IMR-90 (cell line): ENCODE measurements around the gene SLC45A2. TPM values are rescaled to one million over a fixed set of nuclear protein-coding genes. Genes with fewer than 3 reads are reported as not detected.

Source experiments
- ATAC-seq: fragments of 200-7000 bp; cut with Tn5 transposase; 2 replicates; pipeline ENCODE4 v1.9.1; 2020; ENCODE audit warnings: low read depth, mild to moderate bottlenecking, moderate library complexity
- BruUV-seq: library from RNA; stranded (reverse); fragments of 400-500 nt; replicated peaks from 2 replicates; lab custom pipeline; 2021; lab: Mats Ljungman, UMichigan
- CTCF ChIA-PET: fragments of 300-600 bp; formaldehyde crosslinking; extraction: SDS; loops from one replicate; lab custom pipeline; 2021; ENCODE audit warnings: antibody characterized with exemption; lab: Yijun Ruan, JAX
- POLR2A ChIA-PET: fragments of 300-600 bp; sonication (Branson Sonifier 250); formaldehyde crosslinking; loops from one replicate; lab custom pipeline; 2022; ENCODE audit warnings: antibody characterized with exemption; ENCODE audit not compliant: unreplicated experiment; lab: Charles Lee
- DNase-seq: peaks from one replicate; pipeline ENCODE4 v3.0.0; 2013
- H2AFZ ChIP-seq: replicated peaks from 2 replicates; pipeline ENCODE3; 2013; ENCODE audit warnings: low read length, mild to moderate bottlenecking; ENCODE audit not compliant: poor library complexity
- H2AK5ac ChIP-seq: 2 replicates; pipeline ENCODE4 v1.6.1; 2013; ENCODE audit warnings: low read depth, low read length, inconsistent platforms
- H2AK9ac ChIP-seq: replicated peaks from 2 replicates; pipeline ENCODE3; 2013; ENCODE audit warnings: mild to moderate bottlenecking, low read depth, low read length, moderate library complexity; ENCODE audit not compliant: poor library complexity
- H2BK120ac ChIP-seq: 2 replicates; pipeline ENCODE4 v1.6.1; 2013; ENCODE audit warnings: low read depth, low read length, inconsistent platforms
- H2BK15ac ChIP-seq: 3 replicates; pipeline ENCODE4 v1.6.1; 2013; ENCODE audit warnings: low read depth, low read length, inconsistent platforms
- H2BK20ac ChIP-seq: 2 replicates; pipeline ENCODE4 v1.6.1; 2013; ENCODE audit warnings: low read depth, mild to moderate bottlenecking, inconsistent platforms, low read length, moderate library complexity
- H2BK5ac ChIP-seq: 2 replicates; pipeline ENCODE4 v1.6.1; 2013; ENCODE audit warnings: mild to moderate bottlenecking, low read depth, low read length, inconsistent platforms; ENCODE audit not compliant: poor library complexity, severe bottlenecking
- H3K14ac ChIP-seq: replicated peaks from 2 replicates; pipeline ENCODE4 v1.6.1; 2013; ENCODE audit warnings: low read depth, low read length, inconsistent platforms
- H3K18ac ChIP-seq: 2 replicates; pipeline ENCODE4 v1.6.1; 2013; ENCODE audit warnings: low read depth, low read length, control low read depth
- H3K23ac ChIP-seq: 2 replicates; pipeline ENCODE4 v1.6.1; 2013; ENCODE audit warnings: low read depth, low read length, inconsistent platforms
- H3K27ac ChIP-seq: 2 replicates; pipeline ENCODE4 v1.5.1; 2013; ENCODE audit warnings: mild to moderate bottlenecking, control low read depth, low read length; ENCODE audit not compliant: insufficient read depth
- H3K27me3 ChIP-seq: 2 replicates; pipeline ENCODE4 v1.6.1; 2013; ENCODE audit warnings: low read length; ENCODE audit not compliant: control insufficient read depth, insufficient read depth
- H3K36me3 ChIP-seq: 2 replicates; pipeline ENCODE4 v1.6.1; 2013; ENCODE audit warnings: low read length, mixed read lengths; ENCODE audit not compliant: control insufficient read depth, insufficient read depth
- H3K4ac ChIP-seq: 2 replicates; pipeline ENCODE4 v1.6.1; 2013; ENCODE audit warnings: low read depth, low read length, inconsistent platforms
- H3K4me1 ChIP-seq: 2 replicates; pipeline ENCODE4 v1.6.1; 2013; ENCODE audit warnings: low read length, mixed read lengths; ENCODE audit not compliant: control insufficient read depth, insufficient read depth
- H3K4me2 ChIP-seq: 2 replicates; pipeline ENCODE4 v1.6.1; 2013; ENCODE audit warnings: low read depth, mild to moderate bottlenecking, control low read depth, low read length, moderate library complexity
- H3K4me3 ChIP-seq: 2 replicates; pipeline ENCODE4 v1.5.1; 2013; ENCODE audit warnings: low read depth, mild to moderate bottlenecking, control low read depth, low read length, moderate library complexity; ENCODE audit not compliant: insufficient read depth
- H3K56ac ChIP-seq: 2 replicates; pipeline ENCODE4 v1.6.1; 2013; ENCODE audit warnings: low read length, inconsistent platforms; ENCODE audit not compliant: insufficient read depth; ENCODE audit errors: extremely low read depth
- H3K79me1 ChIP-seq, 2 experiments: 2 replicates each; pipeline ENCODE4 v1.6.1; 2013; ENCODE audit warnings: low read length in 2 of 2, inconsistent platforms in 1 of 2, low read depth in 1 of 2
- H3K9ac ChIP-seq: 2 replicates; pipeline ENCODE4 v1.6.1; 2013; ENCODE audit warnings: low read depth, low read length, control low read depth
- H3K9me1 ChIP-seq: 2 replicates; pipeline ENCODE4 v1.6.1; 2013; ENCODE audit warnings: low read length, inconsistent platforms; ENCODE audit not compliant: insufficient read depth
- H3K9me3 ChIP-seq: 2 replicates; pipeline ENCODE4 v1.6.1; 2013; ENCODE audit warnings: low read length; ENCODE audit not compliant: control insufficient read depth, insufficient read depth
- H4K20me1 ChIP-seq: 2 replicates; pipeline ENCODE4 v1.6.1; 2013; ENCODE audit warnings: low read length, inconsistent platforms; ENCODE audit not compliant: insufficient read depth
- H4K5ac ChIP-seq: 2 replicates; pipeline ENCODE4 v1.6.1; 2013; ENCODE audit warnings: mild to moderate bottlenecking, low read depth, low read length, control low read depth
- H4K8ac ChIP-seq, 2 experiments: 2 replicates each; pipeline ENCODE4 v1.6.1; 2013; ENCODE audit warnings: low read depth in 2 of 2, low read length in 2 of 2, control low read depth in 1 of 2, inconsistent platforms in 1 of 2
- H4K91ac ChIP-seq: 2 replicates; pipeline ENCODE4 v1.6.1; 2013; ENCODE audit warnings: low read depth, low read length, inconsistent platforms; ENCODE audit not compliant: insufficient read depth
- CEBPB ChIP-seq: IDR thresholded peaks from 2 replicates; pipeline ENCODE4 v1.6.1; 2012; ENCODE audit warnings: low read depth, low read length, improper control_type of control experiment
- MAZ ChIP-seq: IDR thresholded peaks from 2 replicates; pipeline ENCODE4 v1.6.1; 2012; ENCODE audit warnings: low read depth, mild to moderate bottlenecking, low read length, improper control_type of control experiment, moderate library complexity, borderline replicate concordance
- MXI1 ChIP-seq: IDR thresholded peaks from 2 replicates; pipeline ENCODE4 v1.6.1; 2012; ENCODE audit warnings: low read depth, mild to moderate bottlenecking, low read length, moderate library complexity, borderline replicate concordance
- RCOR1 ChIP-seq: IDR thresholded peaks from 2 replicates; pipeline ENCODE4 v1.6.1; 2012; ENCODE audit warnings: mild to moderate bottlenecking, low read length, improper control_type of control experiment; ENCODE audit not compliant: insufficient replicate concordance
- SMC3 ChIP-seq: fragments of 150-350 bp; IDR thresholded peaks from 2 replicates; pipeline ENCODE4 v1.6.1; 2016; ENCODE audit warnings: low read depth, mild to moderate bottlenecking, antibody characterized with exemption, low read length, moderate library complexity
- WGBS, 2 experiments: methylation state at CpG; one replicate each; pipeline versions ENCODE4 v1.1.5 to v1.1.7; 2013; ENCODE audit warnings: missing lambda C conversion rate in 2 of 2; ENCODE audit not compliant: insufficient read length in 1 of 2; ENCODE audit errors: extremely low coverage in 2 of 2; 5-methylcytosine and 5-hydroxymethylcytosine counted together
- dilution Hi-C: fragments of 300-500 bp; cut with HindIII; formaldehyde crosslinking; loops from one replicate; pipeline ENCODE4 v1.14.3; 2018; ENCODE audit warnings: low sequenced_read_pairs; ENCODE audit not compliant: unreplicated experiment
- in situ Hi-C: fragments of 300-500 bp; cut with MboI; formaldehyde crosslinking; loops from 3 replicates; pipeline ENCODE4 v1.14.3; 2019; ENCODE audit warnings: low sequenced_read_pairs, inconsistent platforms, mixed read lengths
- intact Hi-C: fragments of 100-400 bp; cut with micrococcal nuclease; formaldehyde crosslinking; loops from 2 replicates; pipeline ENCODE4 v1.10.0; 2022
- polyA plus RNA-seq, 3 experiments: library from polyadenylated mRNA; depleted of rRNA; stranded (reverse); fragments of >200 nt; gene quantifications; 2 replicates each; pipeline ENCODE4 v1.2.3, GENCODE V29; 2012; ENCODE audit warnings: low replicate concordance in 1 of 3
- total RNA-seq: library from RNA; depleted of rRNA; stranded (reverse); fragments of >200 nt; gene quantifications from 2 replicates; pipeline ENCODE4 v1.2.3, GENCODE V29; 2012

SLC45A2 gene
- total and polyA plus RNA-seq, 2 of the 4 experiments (the other 2 are of a cell fraction), result 0.07 TPM; not detected in 1

DNA sequence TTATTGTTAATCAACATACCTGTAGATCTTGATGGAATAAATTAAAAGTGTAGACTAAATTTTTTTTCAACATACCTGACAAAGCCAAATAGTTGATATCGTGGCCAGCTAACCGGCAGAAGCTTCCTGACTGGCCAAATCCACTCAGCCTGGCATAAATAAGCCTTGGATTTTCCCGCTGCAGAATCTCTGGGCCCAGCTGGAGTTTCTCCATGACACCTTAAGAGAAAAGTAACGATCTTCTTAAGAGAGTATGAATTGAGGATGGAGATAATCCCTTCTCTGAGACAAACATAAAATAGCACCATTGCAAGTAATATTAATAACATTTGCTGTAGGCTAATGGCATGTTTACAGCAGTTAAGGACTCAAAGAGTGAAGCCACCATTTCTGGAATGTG lies 21.2 kb upstream of the SLC45A2 start:
- no peak overlapping the region for H4K8ac ChIP-seq
- no peak overlapping the region for H4K5ac ChIP-seq
- POLR2A ChIA-PET, result interaction anchor here (0.5 kb wide), 1 partner anchor 30 kb away, joined by 3 read pairs; no protein-coding TSS in a partner anchor
- H3K4ac ChIP-seq, result no peak overlapping the region
- H3K23ac ChIP-seq, result no peak overlapping the region
- TF ChIP-seq SMC3, result no peak
- TF ChIP-seq RCOR1, result no peak
- TF ChIP-seq MAZ, result no peak
- no peak for TF ChIP-seq MXI1
- no peak for TF ChIP-seq CEBPB
- intact Hi-C loops, result no loop called here
- no peak overlapping the region for H2BK15ac ChIP-seq
- no TSS peak for BruUV-seq
- no peak overlapping the region for H3K18ac ChIP-seq
- ATAC-seq, result no peak
- H2BK5ac ChIP-seq, result no peak overlapping the region
- in situ Hi-C loops, result no loop called here
- CTCF ChIA-PET, result interaction anchor here (1.5 kb wide), 1 partner anchor 9 kb away, joined by 7 read pairs; no protein-coding TSS in a partner anchor
- H3K56ac ChIP-seq, result no peak overlapping the region
- H2AFZ ChIP-seq, result no peak overlapping the region
- no peak overlapping the region for H4K91ac ChIP-seq
- no peaks in the 10 kb centered on the region for H3K9me3 ChIP-seq
- H3K9me1 ChIP-seq, result peaks cover 8% of the 10 kb centered on the region; the same call in 1 of the 2 replicates
- H2BK20ac ChIP-seq, result no peak overlapping the region
- peaks cover 15 to 22% of the 10 kb centered on the region in 2 experiments; a peak in 3 of 4 replicates for H3K79me1 ChIP-seq
- no peak for DNase-seq
- no peaks in the 10 kb centered on the region for H4K20me1 ChIP-seq
- no peak overlapping the region for H2AK5ac ChIP-seq
- H3K4me2 ChIP-seq, result no peak overlapping the region
- no peak overlapping the region for H2AK9ac ChIP-seq
- H3K4me3 ChIP-seq, result no peak overlapping the region
- peaks cover 4% of the 10 kb centered on the region; the same call in 1 of the 2 replicates for H3K36me3 ChIP-seq
- dilution Hi-C loops, result no loop called here
- no CpG with 5 or more reads among the region's 4 CpGs for WGBS, 2 experiments
- no peak overlapping the region for H3K27ac ChIP-seq
- peaks cover 12% of the 10 kb centered on the region for H3K4me1 ChIP-seq
- no peak overlapping the region for H3K14ac ChIP-seq
- H3K9ac ChIP-seq, result no peak overlapping the region
- no peaks in the 10 kb centered on the region for H3K27me3 ChIP-seq
- H2BK120ac ChIP-seq, result no peak overlapping the region
